Activated CD8-positive, alpha-beta memory T cell treated with anti-CD3 and anti-CD28 coated beads, Interleukin-2, amount 50 U/mL, for 48 hours (primary cell): ENCODE results near the gene CERKL.

Experiments
- DNase-seq: peaks from one replicate; pipeline ENCODE4 v3.0.0-alpha.2; 2020

Gene CERKL

DNA sequence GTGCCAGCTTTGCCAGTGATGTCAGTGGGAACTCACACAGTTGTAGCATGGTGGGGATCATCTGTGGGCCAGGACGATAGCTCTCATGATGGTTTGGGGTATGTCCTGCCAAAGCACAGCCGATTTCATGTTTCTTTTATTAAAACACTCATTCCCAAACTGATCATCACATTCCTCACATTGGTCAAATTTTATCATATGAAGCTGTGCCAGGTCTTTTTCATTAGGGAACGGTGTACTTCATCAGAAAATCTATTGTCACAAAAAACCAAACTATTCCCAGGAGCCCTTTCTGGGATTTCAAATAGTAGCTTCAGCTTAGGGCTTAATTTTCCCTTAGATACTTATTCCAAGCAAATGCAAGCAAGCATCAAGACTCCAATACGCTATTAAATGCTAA lies 157.7 kb downstream of the CERKL start:
- DNase-seq = no peak
